Activated T-cell treated with anti-CD3 and anti-CD28 coated beads, Interleukin-2, amount 50 U/mL, for 4 hours (primary cell): ENCODE data around the gene PLXNA1. TPM values are rescaled to one million over a fixed set of nuclear protein-coding genes. Genes with fewer than 3 reads are reported as not detected.

Experiments
- ATAC-seq, 2 donors: fragments of 200-7000 bp; cut with Tn5 transposase; one replicate each; pipeline ENCODE4 v1.10.0; 2021
- DNase-seq: peaks from one replicate; pipeline ENCODE4 v3.0.0-alpha.2; 2020
- H3K27me3 Mint-ChIP-seq: one replicate; pipeline ENCODE4 v1.8.0; 2021; ENCODE audit warnings: low read depth, mixed read lengths
- H3K36me3 Mint-ChIP-seq: one replicate; pipeline ENCODE4 v1.8.0; 2022; ENCODE audit warnings: mixed read lengths; ENCODE audit not compliant: insufficient read depth
- H3K4me1 Mint-ChIP-seq: one replicate; pipeline ENCODE4 v1.8.0; 2021; ENCODE audit warnings: low read depth, mixed read lengths
- H3K4me3 Mint-ChIP-seq: one replicate; pipeline ENCODE4 v1.8.0; 2021; ENCODE audit warnings: mild to moderate bottlenecking, moderate library complexity, mixed read lengths
- H3K9me3 Mint-ChIP-seq: one replicate; pipeline ENCODE4 v1.8.0; 2021; ENCODE audit warnings: mixed read lengths
- total RNA-seq, 3 donors: library from RNA; stranded (reverse); gene quantifications; one replicate each; pipeline ENCODE4 v1.2.1, GENCODE V29; 2021

Gene PLXNA1
- total RNA-seq: 10 to 100 TPM; 25.6 to 33.1 (median 28.9) TPM

DNA sequence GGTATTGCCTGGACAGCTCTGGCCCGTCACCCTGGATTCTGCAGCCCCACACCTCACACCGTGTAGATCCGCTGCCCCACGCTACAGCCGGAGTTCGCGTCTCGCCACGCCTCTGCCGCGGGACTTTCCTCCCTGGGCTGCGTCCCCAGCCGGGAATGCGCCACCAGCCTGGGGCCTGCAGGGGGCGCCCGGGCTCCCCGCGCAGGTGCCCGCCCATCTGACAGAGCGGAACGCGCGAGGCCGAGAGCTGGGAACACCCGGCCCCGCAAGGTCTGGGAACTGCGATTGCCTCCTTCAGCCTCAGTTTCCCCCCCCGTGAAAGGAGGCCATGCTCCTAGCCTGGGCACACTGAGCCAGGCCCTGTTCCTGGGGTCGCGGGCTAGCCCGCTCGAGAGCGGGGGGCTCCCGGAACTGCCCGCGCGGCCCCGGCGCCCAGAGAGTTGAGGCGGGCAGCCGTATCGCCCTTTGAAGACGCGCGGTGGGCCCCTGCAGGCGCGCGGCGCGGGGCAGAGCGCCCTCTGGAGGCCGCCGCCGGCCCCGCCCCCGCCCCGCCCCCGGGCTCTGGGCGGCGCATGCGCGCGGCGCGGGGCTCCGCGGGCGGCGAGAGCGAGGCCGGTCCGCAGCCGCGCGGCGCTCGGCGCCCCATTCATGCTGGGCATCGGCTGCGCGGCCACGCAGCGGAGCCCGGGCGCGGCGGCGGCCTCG, at the start of gene PLXNA1:
Gene PLXNA1 (plus strand): TSS at position 645 of the 705 bp plus-strand sequence. CDS start 5,479 bp downstream, outside the sequence.
- Mint-ChIP-seq H3K27me3 (peaks cover 7% of the 10 kb centered on the region), H3K4me3 (peak within 1 kb of the TSS; percentile 84), H3K4me1 (peaks cover 14% of the 10 kb centered on the region), H3K36me3 (no peaks in the 10 kb centered on the region), H3K9me3 (no peaks in the 10 kb centered on the region)
- DNase-seq (peak; percentile 84), ATAC-seq (peak; percentile 80 to 81)

DNA sequence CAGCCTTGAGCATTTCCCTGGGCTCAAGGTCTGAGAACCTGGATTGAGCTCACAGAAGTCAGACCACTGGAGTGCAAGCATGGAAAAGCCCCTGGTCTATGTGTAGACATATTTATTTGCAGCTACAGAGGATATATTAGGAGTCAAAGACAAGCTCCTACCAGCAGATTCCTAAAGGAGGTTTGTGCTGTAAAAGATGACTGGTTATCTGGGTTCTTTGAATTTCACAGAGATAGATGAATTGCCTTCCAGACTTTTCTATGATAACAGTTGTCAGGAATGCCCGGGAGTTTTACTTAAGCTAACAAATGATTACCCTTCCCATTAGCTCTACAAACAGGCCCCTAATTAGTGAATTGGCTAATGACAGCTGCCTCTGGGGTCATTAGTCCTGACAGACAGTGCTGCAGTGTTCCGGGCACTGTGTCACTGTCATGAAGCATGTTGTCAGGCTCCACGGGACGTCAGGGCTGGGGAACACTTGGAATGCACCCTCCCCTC, 48.8 kb upstream of the PLXNA1 start:
- no peaks in the 10 kb centered on the region for H3K9me3 Mint-ChIP-seq
- no peaks in the 10 kb centered on the region for H3K27me3 Mint-ChIP-seq
- DNase-seq (no peak), ATAC-seq (no peak)
- H3K36me3 Mint-ChIP-seq: no peaks in the 10 kb centered on the region
- no peak overlapping the region for H3K4me3 Mint-ChIP-seq
- H3K4me1 Mint-ChIP-seq: no peaks in the 10 kb centered on the region

DNA sequence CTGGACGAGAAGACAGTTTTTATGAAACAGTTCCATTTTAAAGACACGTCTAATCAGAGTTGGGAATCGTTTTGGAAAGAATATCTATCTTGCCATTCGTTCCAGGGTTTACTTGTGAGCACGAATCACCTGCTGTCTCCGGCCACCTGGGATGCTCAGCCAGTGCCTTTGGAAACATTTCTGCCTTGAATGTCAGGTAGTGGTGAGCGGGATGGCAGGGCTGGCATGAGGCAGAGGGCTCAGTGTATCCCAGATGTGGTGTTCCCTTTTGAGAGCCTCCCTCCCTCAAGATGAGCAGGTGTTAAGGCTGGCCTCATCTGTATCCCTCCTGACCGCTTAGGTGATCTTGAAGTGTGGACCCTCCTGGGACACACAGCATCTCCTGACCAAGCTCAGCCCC, 47.9 kb upstream of the PLXNA1 start:
- Mint-ChIP-seq H3K4me1 (no peaks in the 10 kb centered on the region), H3K27me3 (no peaks in the 10 kb centered on the region), H3K4me3 (no peak overlapping the region), H3K36me3 (no peaks in the 10 kb centered on the region), H3K9me3 (no peaks in the 10 kb centered on the region)
- no peak for ATAC-seq
- DNase-seq: no peak

DNA sequence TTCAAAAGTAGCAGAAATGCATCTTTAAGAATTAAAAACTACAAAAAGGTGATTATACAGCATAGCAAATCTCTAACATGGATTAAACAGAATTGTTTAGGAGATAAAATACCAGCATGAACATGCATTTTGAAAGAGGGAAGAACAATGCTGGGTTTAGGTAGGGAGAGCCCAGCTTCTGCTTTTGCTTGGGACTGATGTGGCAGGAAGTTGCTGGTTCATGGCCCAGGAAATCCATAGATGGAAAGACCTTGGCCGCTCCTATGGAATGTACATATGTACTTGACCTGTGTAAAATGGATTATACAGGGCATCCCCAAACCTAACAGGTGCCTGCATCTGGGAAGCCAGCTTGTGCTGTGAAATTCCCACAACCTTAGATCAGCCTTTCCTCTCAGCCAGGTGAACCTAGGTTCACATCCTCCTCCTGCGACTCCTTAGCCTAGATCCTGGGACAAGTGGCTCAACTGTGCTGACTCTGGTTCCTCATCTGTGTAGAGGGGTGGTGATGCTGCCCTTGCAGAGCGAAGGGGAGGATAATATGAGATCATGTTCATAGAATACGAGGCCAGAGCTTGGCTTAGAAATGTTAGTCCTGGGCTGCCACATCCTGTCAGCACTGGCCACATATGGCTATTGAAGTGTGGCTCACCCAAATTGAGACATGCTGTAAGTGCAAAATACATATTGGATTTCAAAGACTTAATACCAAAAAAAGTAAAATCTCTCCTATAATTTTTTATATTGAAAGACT, 47.0 kb upstream of the PLXNA1 start:
- ATAC-seq (no peak), DNase-seq (no peak)
- no peaks in the 10 kb centered on the region for H3K27me3 Mint-ChIP-seq
- no peak overlapping the region for H3K4me3 Mint-ChIP-seq
- no peaks in the 10 kb centered on the region for H3K9me3 Mint-ChIP-seq
- H3K4me1 Mint-ChIP-seq: no peaks in the 10 kb centered on the region
- no peaks in the 10 kb centered on the region for H3K36me3 Mint-ChIP-seq

DNA sequence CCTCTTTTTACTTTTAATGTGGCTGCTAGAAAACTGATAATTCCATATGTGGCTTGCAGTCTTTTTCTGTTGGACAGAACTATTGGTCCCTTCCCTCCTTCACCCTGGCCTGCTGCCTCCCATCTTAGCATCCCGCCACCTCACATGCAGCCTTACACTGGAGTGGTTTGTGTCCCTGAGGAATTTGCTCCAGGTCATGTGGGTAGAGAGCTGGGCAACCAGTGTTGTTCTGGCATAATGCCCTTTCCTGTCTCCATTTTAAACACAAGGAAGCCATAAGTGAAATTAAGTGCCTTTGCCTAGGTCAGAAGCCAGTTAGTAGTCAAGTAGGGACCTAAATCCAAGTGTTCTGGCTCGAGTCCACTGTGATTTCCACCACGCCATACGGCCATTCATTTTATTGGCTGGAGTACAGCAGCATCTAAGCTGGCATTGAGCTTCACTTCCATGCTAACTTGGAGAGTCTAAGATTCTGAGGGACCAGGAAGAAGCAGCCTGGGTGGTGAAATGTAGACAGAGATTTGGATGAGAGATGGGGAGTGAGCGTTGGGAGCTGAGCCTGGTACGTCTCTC, 46.0 kb upstream of the PLXNA1 start:
- Mint-ChIP-seq H3K9me3 (no peaks in the 10 kb centered on the region), H3K36me3 (no peaks in the 10 kb centered on the region), H3K27me3 (no peaks in the 10 kb centered on the region), H3K4me3 (no peak overlapping the region), H3K4me1 (no peaks in the 10 kb centered on the region)
- ATAC-seq: no peak
- no peak for DNase-seq

DNA sequence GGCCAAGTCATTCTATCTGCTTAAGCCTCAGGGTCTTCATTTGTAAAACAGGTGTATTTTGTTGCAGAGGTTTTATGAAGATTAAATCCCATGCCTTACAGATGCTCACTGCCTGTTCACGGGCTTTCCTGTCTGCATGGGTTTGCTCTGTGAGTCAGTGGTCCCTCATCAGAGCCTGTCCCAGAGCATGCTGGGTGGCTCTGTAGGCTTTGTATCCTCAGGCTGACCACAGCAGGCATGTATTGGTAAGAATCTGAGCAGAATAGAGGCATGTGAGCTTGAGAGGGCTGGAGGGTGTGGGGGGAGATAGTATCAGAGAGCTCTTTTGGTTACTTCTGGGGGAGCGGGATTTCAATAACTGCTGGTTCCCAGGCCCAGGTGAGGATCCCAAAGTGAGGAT, 45.4 kb upstream of the PLXNA1 start:
- Mint-ChIP-seq H3K36me3 (peaks cover 1% of the 10 kb centered on the region), H3K4me1 (no peaks in the 10 kb centered on the region), H3K27me3 (no peaks in the 10 kb centered on the region), H3K9me3 (no peaks in the 10 kb centered on the region), H3K4me3 (no peak overlapping the region)
- no peak for ATAC-seq
- DNase-seq: no peak

DNA sequence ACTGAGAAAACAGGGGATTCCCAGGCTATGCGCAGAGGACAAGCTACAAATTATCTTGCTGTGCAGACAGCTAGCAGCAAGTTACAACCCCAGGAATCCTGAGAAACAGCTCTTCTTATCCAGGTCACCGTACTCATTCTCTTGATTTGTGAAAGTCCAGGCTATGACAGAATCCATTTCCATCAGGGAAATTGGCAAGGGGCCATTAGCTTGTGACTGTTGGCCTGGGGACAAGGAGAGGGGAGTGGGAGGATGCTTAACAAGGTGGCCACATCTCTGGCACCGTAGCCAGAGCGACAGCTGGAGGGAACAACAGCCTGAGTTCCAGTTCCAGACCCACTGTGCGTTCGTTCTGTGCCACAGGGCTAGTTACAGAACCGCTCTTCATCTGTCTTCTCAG, 44.9 kb upstream of the PLXNA1 start:
- H3K36me3 Mint-ChIP-seq: peaks cover 3% of the 10 kb centered on the region
- H3K4me1 Mint-ChIP-seq: no peaks in the 10 kb centered on the region
- ATAC-seq (no peak), DNase-seq (no peak)
- H3K27me3 Mint-ChIP-seq: no peaks in the 10 kb centered on the region
- no peak overlapping the region for H3K4me3 Mint-ChIP-seq
- H3K9me3 Mint-ChIP-seq: no peaks in the 10 kb centered on the region

DNA sequence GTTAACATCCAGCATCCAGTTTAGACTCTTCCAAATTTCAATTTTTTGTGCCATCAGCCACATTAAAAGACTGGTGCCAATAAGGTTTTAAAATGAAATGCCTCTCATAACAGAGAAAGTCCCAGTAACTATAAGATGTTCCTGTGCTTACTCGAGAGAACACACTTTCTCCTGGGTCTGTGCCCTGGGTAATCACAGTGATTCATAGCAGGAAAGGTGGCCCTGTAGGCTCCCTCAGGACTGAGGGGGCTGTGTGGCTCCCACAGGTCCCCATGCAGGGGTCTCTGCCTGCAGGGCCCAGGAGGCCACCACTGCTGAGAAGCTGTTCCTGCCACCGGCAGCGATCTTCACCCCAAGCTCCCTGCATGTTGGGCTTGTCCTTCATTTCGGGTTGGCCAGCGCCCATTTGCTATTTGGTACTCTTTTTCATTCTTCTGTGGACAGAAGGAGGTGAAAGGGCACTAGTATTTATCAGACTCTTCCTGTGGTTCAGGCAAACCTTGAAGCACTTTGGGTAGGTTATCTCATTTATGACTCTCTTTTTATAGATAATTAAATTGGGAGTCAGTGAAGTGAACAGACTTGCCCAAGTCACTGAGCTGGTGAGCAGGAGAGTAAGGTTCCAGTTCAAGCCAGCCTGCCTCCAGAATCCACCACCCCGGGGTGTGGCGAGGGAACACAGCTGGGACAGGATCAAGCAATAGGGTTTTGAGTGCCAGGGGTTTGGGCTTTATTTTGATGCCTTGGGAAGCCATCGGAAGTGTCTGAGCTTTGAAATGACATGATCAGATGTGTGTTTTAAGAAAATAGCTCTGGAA, 44.2 kb upstream of the PLXNA1 start:
- no peak for DNase-seq

DNA sequence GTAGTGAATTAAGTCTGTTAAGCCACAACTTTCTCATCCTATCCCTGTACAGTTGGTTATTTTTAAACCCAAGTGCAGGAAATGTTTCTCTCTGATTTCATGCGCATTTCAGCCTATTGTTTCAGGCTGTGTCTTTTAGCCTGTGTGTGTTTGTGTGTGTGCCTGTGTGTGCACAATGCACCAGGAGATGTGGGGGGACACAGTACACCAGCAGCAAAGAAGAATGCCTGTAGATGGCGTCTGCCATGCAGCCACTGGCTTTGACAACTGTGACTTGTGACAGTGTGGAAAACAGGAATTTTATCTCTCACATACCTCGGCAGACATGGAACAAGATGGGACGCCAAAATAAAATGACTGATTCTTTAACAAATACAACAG, 43.6 kb upstream of the PLXNA1 start:
- Mint-ChIP-seq H3K36me3 (peaks cover 3% of the 10 kb centered on the region), H3K9me3 (no peaks in the 10 kb centered on the region), H3K4me3 (no peak overlapping the region), H3K4me1 (no peaks in the 10 kb centered on the region), H3K27me3 (no peaks in the 10 kb centered on the region)
- ATAC-seq (no peak), DNase-seq (no peak)

More for the DNA sequence above, 44.2 kb upstream of the PLXNA1 start:
- ATAC-seq: no peak
- Mint-ChIP-seq H3K27me3 (no peaks in the 10 kb centered on the region), H3K4me3 (no peak overlapping the region), H3K4me1 (no peaks in the 10 kb centered on the region), H3K9me3 (no peaks in the 10 kb centered on the region), H3K36me3 (peaks cover 3% of the 10 kb centered on the region)

DNA sequence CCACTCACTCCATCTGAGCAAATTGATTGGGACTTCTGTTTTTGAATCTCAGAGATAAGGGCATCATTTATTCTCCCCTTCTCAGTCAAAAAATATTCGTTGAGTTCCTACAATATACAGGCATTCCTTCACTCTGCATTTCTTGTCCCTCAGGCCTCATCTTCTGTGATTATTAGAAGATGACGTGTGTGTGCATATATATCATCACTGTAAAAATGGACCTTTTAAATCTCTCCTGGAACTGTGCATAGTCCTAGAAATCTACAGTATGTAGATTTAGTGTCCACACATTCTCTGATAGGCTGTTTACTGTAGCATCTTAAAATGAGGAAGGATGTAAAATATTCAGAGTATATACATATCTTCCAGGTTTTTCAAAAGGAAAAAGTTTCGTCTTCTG, 43.2 kb upstream of the PLXNA1 start:
- ATAC-seq: no peak
- Mint-ChIP-seq H3K9me3 (no peaks in the 10 kb centered on the region), H3K27me3 (no peaks in the 10 kb centered on the region), H3K4me3 (no peak overlapping the region), H3K36me3 (peaks cover 3% of the 10 kb centered on the region), H3K4me1 (no peaks in the 10 kb centered on the region)
- no peak for DNase-seq

DNA sequence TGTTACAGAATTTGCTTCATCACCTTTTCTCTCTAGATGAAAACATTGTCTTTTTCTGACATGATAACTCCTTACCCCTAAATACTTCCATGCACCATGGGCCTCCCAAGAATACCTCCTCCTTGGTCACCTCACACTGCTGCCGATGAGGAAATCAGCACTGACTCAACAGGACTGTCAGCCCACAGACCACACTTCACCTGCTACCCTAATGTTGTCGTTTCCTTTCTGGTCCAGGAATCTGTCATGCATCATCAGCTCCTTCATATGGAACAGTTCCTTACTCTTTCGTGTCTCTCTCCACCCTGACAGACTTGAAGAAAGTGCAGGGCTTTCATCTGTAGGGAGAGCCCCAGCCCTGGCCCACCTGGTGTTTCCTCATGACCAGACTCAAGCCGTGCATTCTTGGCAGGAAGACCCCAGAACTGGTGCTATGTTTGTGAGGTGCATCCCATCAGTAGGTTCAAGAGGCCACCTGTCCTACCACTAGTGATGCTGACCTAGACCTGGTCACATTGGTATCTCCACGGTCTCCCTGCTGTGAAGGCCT, 41.1 kb upstream of the PLXNA1 start:
- H3K27me3 Mint-ChIP-seq: no peaks in the 10 kb centered on the region
- ATAC-seq: no peak
- no peaks in the 10 kb centered on the region for H3K4me1 Mint-ChIP-seq
- H3K4me3 Mint-ChIP-seq: no peak overlapping the region
- H3K9me3 Mint-ChIP-seq: no peaks in the 10 kb centered on the region
- H3K36me3 Mint-ChIP-seq: peaks cover 3% of the 10 kb centered on the region
- no peak for DNase-seq

DNA sequence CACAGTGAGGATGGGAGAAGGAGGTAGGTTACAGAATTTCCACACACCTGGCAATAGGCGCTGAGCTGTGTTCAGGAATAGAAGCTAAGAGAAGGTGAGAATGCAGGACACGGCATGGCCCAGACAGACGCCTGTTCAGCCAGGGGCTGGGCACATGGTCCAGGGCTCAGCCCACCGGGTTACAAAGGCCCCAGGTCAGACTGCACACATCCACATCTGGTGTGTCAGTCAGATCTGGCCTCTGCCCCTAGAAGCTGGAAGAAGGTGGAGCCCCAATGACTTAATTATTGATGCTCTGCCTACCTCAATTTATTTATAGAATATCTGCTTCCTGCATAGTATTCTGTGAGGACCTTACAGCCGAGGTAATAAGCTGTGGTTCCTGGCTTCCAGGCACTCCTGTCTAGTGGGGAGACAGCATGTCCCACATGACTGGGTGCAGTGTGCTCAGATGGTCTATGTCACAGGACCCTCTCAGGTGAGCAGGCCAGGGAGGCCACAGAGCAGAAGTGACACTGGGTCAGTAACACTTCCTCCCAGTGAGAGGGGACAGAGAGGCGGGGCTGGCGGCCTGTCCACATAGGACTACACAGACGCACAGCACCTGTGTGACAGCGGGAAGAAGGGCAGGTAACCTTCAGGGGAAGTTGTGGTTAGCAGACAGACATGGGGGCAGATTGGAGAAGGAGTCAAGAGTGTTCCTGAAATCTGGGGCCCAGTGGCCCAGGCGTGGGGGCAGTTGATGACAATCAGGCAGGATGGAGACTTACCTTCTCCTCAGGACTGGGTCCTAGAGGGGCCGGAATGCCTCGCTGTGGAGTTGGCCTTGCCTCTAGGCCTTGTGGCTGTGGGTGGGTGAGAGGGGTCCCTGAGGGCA, 38.6 kb upstream of the PLXNA1 start:
- DNase-seq (no peak), ATAC-seq (no peak)
- no peaks in the 10 kb centered on the region for H3K4me1 Mint-ChIP-seq
- H3K9me3 Mint-ChIP-seq: no peaks in the 10 kb centered on the region
- H3K4me3 Mint-ChIP-seq: no peak overlapping the region
- peaks cover 12% of the 10 kb centered on the region for H3K36me3 Mint-ChIP-seq
- H3K27me3 Mint-ChIP-seq: no peaks in the 10 kb centered on the region

DNA sequence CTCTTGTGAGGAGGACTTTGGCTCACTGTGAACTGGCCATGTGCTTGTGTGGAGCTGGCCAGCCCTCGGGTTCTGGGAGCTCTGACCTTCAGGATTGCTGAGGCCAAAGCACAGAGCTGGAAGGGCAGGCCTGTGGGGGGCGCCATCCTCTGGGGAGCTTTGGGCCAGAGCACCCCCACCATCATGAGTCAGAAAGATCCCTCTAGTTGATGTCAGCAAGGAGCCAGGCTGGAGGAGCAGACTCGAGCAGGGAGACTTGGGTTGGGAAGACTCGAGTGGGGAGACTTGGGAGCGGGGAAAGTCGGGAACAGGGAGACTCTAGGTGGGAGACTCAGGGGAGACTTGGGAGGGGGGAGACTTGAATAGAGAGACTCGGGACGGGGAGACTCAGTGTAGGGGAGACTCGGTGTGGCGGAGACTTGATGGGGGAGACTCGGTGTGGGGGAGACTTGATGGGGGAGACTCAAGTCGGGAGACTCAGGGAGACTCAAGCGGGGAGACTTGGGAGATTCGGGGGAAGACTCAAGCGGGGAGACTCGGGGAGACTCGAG, 37.7 kb upstream of the PLXNA1 start:
- Mint-ChIP-seq H3K27me3 (no peaks in the 10 kb centered on the region), H3K36me3 (peaks cover 12% of the 10 kb centered on the region), H3K4me3 (no peak overlapping the region), H3K9me3 (no peaks in the 10 kb centered on the region), H3K4me1 (no peaks in the 10 kb centered on the region)
- ATAC-seq: no peak
- DNase-seq: no peak
